IPS-NIHi7 (cell line): ENCODE results near the gene GRB2.
"Not testable (repeated sequence)": the region's sequence is repeated elsewhere in the genome, so short reads cannot be mapped to it uniquely, and the experiment has no call there.

Experiments
- DNase-seq: peaks from one replicate; pipeline ENCODE4 v3.0.0; 2012; ENCODE audit warnings: mixed read lengths; ENCODE audit errors: extremely low spot score

The GRB2 gene

GRCh38 chr17:75405365-75406221, at the start of gene GRB2:
Gene GRB2 (minus strand): TSS chr17:75405678. CDS start chr17:75393628, 12,050 bp downstream.
- DNase-seq, result peak; percentile 97

GRCh38 chr17:75454672-75455071, 49.2 kb upstream of the GRB2 start:
- not testable (repeated sequence) for DNase-seq

- no peak for DNase-seq
These were observed 48.7 kb upstream of the GRB2 start for GRCh38 chr17:75454193-75454592.

GRCh38 chr17:75450270-75450669, 44.8 kb upstream of the GRB2 start:
- DNase-seq, result no peak

- no peak for DNase-seq
These were observed 42.7 kb upstream of the GRB2 start for GRCh38 chr17:75447951-75448856.

GRCh38 chr17:75445896-75446295, 40.4 kb upstream of the GRB2 start:
- not testable (repeated sequence) for DNase-seq

GRCh38 chr17:75445296-75445695, 39.8 kb upstream of the GRB2 start:
- DNase-seq, result no peak

- DNase-seq, result no peak
These were observed 37.0 kb upstream of the GRB2 start for GRCh38 chr17:75442168-75443103.

- DNase-seq, result no peak
These were observed 35.4 kb upstream of the GRB2 start for GRCh38 chr17:75440738-75441448.

- no peak for DNase-seq
These were observed 33.8 kb upstream of the GRB2 start for GRCh38 chr17:75439287-75439686.

- not testable (repeated sequence) for DNase-seq
These were observed 31.9 kb upstream of the GRB2 start for GRCh38 chr17:75437404-75437803.

- DNase-seq, result not testable (repeated sequence)
These were observed 29.0 kb upstream of the GRB2 start for GRCh38 chr17:75434433-75434832.

- no peak for DNase-seq
These were observed 27.8 kb upstream of the GRB2 start for GRCh38 chr17:75433218-75433783.

GRCh38 chr17:75430159-75430974, 24.9 kb upstream of the GRB2 start:
- peak; percentile 56 for DNase-seq

- DNase-seq, result no peak
These were observed 23.3 kb upstream of the GRB2 start for GRCh38 chr17:75428543-75429469.

GRCh38 chr17:75418531-75418930, 13.1 kb upstream of the GRB2 start:
- no peak for DNase-seq

GRCh38 chr17:75417054-75417580, 11.6 kb upstream of the GRB2 start:
- no peak for DNase-seq

- no peak for DNase-seq
These were observed 10.5 kb upstream of the GRB2 start for GRCh38 chr17:75416006-75416405.
